NCI-H524 treated with DMSO at 0.1 percent for 48 hours (cell line): ENCODE data around the gene APBB2.
"Not testable (repeated sequence)": the region's sequence is repeated elsewhere in the genome, so short reads cannot be mapped to it uniquely, and the experiment has no call there.

Experiments used
- DNase-seq: peaks from one replicate; lab custom pipeline; 2025; lab: John Stamatoyannopoulos, UW

APBB2 gene

DNA sequence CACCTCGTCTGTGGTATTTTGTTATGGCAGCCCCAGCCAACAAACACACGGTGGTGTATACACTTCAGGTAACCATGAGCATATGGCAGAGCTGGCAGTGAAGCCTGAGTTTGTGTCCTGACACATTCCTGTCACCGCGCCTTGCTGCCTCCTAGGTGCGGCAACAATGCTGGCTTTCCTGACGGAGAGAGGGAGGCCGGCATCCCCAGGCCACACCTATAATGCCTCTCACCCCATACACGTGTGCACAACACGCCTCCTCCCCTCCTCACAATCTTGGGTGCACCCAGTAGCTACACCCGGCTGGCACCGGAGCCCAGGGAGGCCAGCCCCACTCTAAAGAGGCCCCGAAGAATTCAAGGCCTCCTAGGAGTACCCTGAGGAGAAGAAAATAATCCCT, 306.0 kb downstream of the APBB2 start:
- DNase-seq: no peak

GRCh38 chr4:40905414-40905813, 308.9 kb downstream of the APBB2 start:
- DNase-seq: no peak

GRCh38 chr4:40900531-40900930, 313.8 kb downstream of the APBB2 start:
- not testable (repeated sequence) for DNase-seq

GRCh38 chr4:40897557-40898203, 316.7 kb downstream of the APBB2 start:
- peak; percentile 21 for DNase-seq

GRCh38 chr4:40890764-40891163, 323.6 kb downstream of the APBB2 start:
- no peak for DNase-seq

- no peak for DNase-seq
Measured at GRCh38 chr4:40890199-40890598, 324.1 kb downstream of the APBB2 start.

- peak; percentile 96 for DNase-seq
Measured at GRCh38 chr4:40888933-40889332, 325.4 kb downstream of the APBB2 start.

- peak; percentile 89 for DNase-seq
Measured at GRCh38 chr4:40887764-40888131, 326.6 kb downstream of the APBB2 start.

GRCh38 chr4:40886931-40887763, 327.2 kb downstream of the APBB2 start:
- no peak for DNase-seq

- no peak for DNase-seq
Measured at GRCh38 chr4:40881851-40882250, 332.5 kb downstream of the APBB2 start.

GRCh38 chr4:40881096-40881495, 333.2 kb downstream of the APBB2 start:
- DNase-seq: no peak

DNA sequence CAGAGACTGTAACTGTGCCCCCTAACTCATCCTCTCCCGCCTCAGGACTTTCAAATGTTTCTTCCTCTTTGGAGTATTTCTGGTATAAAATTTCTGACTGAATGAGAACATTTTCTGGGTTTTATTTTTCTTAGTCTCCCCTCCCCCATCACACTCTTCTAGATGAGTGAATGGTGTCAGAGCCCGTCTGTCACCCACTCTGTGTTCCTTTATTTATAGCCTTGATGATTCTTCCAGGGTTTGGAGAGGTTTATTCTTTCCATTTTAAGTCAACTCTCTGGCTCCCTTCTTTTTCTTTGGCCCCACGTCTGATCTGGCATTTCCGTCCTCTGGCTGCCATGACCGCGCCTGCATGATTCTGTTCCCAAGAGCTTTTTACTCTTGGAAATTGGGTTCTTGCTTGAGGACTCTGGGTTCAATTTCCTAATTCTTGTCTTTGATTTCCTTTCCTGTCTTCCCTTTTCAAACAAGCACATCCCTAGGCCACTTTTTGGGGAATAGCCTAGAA, 335.7 kb downstream of the APBB2 start:
- DNase-seq: no peak

DNA sequence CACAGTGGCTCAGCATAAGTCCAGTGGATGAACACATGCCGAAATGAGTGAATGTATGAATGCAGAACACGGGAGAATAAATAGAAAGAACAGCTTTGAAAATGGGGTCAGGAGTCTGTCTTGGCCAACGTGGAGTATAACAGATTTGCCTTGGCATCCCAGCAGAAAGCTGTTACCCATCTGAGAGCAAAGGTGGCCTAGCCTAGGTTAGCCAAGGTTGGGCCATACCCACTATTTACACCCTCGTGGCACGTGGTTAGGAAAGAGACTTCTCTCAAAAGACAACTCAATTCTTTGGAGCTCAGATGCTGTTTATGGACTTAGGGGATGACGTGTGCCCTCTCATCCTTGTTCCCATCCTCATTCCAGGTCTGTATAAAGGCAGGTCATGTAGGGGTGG, 337.3 kb downstream of the APBB2 start:
- DNase-seq: no peak

GRCh38 chr4:40875507-40876150, 338.7 kb downstream of the APBB2 start:
- DNase-seq: no peak

DNA sequence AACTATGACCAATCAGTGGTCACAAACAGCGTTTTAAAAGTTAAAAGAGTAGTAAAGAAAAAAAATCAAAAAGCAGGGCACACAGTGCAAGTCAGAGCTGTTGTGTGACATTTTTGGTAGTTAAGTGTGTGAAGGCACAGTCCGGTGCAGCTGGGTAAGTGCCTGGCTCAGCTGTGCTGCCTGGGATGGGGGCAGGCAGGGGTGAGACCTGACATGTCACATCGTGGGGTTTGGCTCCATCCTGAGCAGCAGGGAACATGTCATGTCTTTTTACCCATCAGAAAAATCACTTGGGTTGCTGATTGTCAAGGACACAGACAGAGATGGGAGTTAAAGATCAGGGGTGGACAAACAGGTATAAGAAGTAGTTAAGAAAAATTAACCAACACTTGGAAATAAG, 339.4 kb downstream of the APBB2 start:
- DNase-seq: no peak

DNA sequence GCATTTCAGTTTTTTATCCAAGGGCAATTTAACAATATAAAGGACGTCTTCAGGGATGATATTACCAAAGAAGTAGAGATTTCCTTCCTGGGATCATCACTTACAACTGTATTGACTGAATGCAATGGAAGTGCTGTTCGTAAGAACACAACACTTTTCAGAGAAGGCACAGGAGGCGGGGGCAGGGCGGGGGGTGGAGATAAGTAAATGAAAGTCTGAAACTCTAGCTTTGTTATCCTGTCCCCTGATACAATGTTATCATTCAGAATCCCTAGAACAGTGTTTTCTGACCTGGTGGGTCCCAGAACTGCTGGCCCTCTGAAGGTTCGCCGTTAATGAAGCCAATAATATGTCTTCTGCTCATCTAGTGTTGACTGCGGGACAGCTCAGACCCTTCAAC, 340.0 kb downstream of the APBB2 start:
- DNase-seq: no peak

- no peak for DNase-seq
Measured at GRCh38 chr4:40871695-40872250, 342.6 kb downstream of the APBB2 start.

DNA sequence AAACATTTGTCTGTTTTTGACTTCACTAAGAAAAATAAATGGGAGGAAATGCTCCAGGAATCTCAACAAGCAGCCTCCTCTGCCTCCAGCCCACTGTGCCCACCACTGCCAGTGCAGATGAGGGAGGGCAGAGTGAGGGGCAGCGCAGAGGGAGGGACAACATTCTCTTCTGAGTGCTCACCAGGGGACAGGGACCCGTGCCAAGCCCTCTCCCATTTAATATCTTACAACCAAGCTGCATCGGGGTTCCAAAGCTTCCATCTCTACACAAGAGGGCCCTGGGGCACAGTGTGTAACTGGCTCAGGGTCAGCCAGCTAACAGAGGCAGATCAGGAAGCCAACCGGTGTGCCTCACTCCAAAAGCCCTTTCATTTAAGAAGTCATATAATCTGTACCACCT, 344.2 kb downstream of the APBB2 start:
- DNase-seq: no peak

DNA sequence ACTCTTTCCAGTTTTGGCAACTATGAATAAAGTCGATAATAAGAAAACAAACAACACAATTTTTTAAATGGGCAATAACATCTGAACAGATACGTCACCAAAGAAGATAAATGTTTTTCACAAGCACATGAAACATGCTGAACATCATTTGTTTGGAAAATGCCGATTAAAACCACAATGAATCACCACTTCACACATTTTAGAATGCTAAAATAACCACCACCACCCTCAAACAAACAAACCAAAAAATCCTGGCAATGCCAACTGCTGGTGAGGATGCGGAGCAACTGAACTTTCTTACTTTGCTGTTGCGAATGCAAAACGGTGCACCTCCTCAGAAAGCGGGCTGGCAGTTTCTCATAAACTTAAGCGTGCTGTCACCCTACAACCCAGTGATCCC, 348.6 kb downstream of the APBB2 start:
- no peak for DNase-seq

GRCh38 chr4:40864531-40864930, 349.8 kb downstream of the APBB2 start:
- no peak for DNase-seq

DNA sequence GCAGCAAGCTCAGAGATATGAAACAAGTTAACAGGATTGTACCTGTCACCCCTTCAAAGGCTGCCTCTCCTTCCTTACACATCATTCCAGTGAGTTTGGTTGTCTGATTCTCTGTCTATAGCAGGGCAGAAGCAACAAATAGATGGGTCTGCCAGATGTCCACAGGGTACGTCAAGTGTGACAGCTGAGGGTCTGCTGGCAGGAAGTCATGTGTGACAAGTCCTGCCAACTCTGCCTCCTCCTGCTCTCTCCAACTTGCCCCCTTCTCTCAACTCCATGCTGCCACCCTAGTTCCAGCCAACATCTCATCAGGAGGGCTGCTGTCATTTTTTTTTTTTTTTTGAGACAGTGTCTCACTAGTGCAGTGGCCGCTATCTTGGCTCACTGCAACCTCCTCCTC, 355.4 kb downstream of the APBB2 start:
- DNase-seq: no peak

DNA sequence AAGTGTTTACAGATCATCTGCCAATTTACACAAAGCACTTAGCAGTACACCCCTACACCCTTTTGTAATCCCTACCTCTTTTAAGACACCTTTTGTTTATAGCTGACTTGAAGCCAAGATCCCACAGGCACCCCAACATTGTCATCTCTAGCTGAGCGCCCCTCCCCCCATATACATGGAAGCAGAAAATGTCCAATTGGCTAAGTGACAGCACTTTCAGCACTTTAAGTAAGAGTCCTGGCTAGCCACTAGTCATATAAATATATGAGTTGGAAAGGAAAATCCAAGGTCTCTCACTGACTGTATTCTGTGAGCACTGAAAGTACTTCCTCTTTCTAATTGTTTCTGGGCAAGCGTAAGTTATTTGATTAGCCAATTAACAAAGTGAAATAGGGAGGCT, 356.4 kb downstream of the APBB2 start:
- no peak for DNase-seq
